HepG2 (cell line): ENCODE measurements around the gene PEAK3. TPM values are rescaled to one million over a fixed set of nuclear protein-coding genes. Genes with fewer than 3 reads are reported as not detected.

ENCODE experiments used
- ATAC-seq: fragments of 200-7000 bp; cut with Tn5 transposase; 3 replicates; pipeline ENCODE4 v1.9.1; 2020; ENCODE audit warnings: mild to moderate bottlenecking, moderate library complexity
- BruUV-seq: library from RNA; stranded (reverse); fragments of 400-500 nt; replicated peaks from 2 replicates; lab custom pipeline; 2021; lab: Mats Ljungman, UMichigan
- CTCF ChIA-PET: fragments of 300-600 bp; formaldehyde crosslinking; extraction: SDS; loops from one replicate; lab custom pipeline; 2021; ENCODE audit warnings: low total read pairs, inconsistent platforms, low intra/inter-chr PET ratio; lab: Yijun Ruan, JAX
- POLR2A ChIA-PET: fragments of 350-600 bp; sonication (Branson Sonifier 250); formaldehyde crosslinking; loops from one replicate; lab custom pipeline; 2020; ENCODE audit warnings: antibody characterized with exemption, inconsistent platforms; lab: Yijun Ruan, JAX
- DNase-seq: peaks from one replicate; pipeline ENCODE4 v3.0.0-alpha.2; 2015; ENCODE audit warnings: low spot score
- FAIRE-seq: peaks from 3 replicates; lab custom pipeline; 2011; peaks lifted over from hg19 to GRCh38; lab: Jason Lieb, UNC
- H2AFZ ChIP-seq: one replicate; pipeline ENCODE4 v1.6.1; 2011; ENCODE audit warnings: low read length, inconsistent platforms
- H3K27ac ChIP-seq: fragments of 300-600 bp; 3 replicates; pipeline ENCODE4 v1.8.0; 2011; ENCODE audit warnings: mixed run types, mild to moderate bottlenecking, mixed read lengths, low read length, inconsistent platforms; ENCODE audit not compliant: insufficient read depth; ENCODE audit errors: extremely low read length
- H3K27me3 ChIP-seq, 2 experiments: fragments of 200-600 bp in 1 of 2; 2 replicates in 1 of 2; 3 replicates in 1 of 2; pipeline versions ENCODE4 v1.6.0 to v1.8.0; 2011; ENCODE audit warnings: low read length in 2 of 2, mild to moderate bottlenecking in 2 of 2, moderate library complexity in 2 of 2, inconsistent platforms in 1 of 2; ENCODE audit not compliant: insufficient read depth in 2 of 2, control insufficient read depth in 1 of 2
- H3K36me3 ChIP-seq, 2 experiments: fragments of 200-600 bp in 1 of 2; replicated peaks in 1 of 2; 2 replicates in 1 of 2; 3 replicates in 1 of 2; pipeline versions ENCODE4 v1.5.1 to v1.8.0; 2011; ENCODE audit warnings: low read length in 2 of 2, inconsistent platforms in 1 of 2; ENCODE audit not compliant: insufficient read depth in 2 of 2, control insufficient read depth in 1 of 2
- H3K4me1 ChIP-seq: 2 replicates; pipeline ENCODE4 v1.5.1; 2012; ENCODE audit warnings: low read length, inconsistent platforms; ENCODE audit not compliant: insufficient read depth
- H3K4me2 ChIP-seq: 2 replicates; pipeline ENCODE4 v1.6.0; 2011; ENCODE audit warnings: low read depth, low read length, inconsistent platforms
- H3K4me3 ChIP-seq, 3 experiments: fragments of 200-600 bp in 1 of 3; sonication (generic), shearing (Covaris generic) in 1 of 3; replicated peaks in 1 of 3; 2 replicates each; pipeline ENCODE4 v1.5.1; 2011 to 2016; ENCODE audit warnings: low read length in 3 of 3, inconsistent platforms in 2 of 3, low read depth in 2 of 3, mild to moderate bottlenecking in 2 of 3, control low read depth in 1 of 3, mixed read lengths in 1 of 3; ENCODE audit not compliant: insufficient read depth in 1 of 3
- H3K79me2 ChIP-seq: one replicate; pipeline ENCODE4 v1.6.1; 2011; ENCODE audit warnings: low read length, inconsistent platforms; ENCODE audit not compliant: insufficient read depth
- H3K9ac ChIP-seq: 2 replicates; pipeline ENCODE4 v1.6.0; 2011; ENCODE audit warnings: mild to moderate bottlenecking, low read depth, low read length, inconsistent platforms; ENCODE audit not compliant: insufficient read depth
- H3K9me3 ChIP-seq: 2 replicates; pipeline ENCODE4 v1.5.1; 2012; ENCODE audit warnings: mild to moderate bottlenecking, low read length
- H4K20me1 ChIP-seq: 2 replicates; pipeline ENCODE4 v1.6.0; 2011; ENCODE audit warnings: inconsistent platforms, mild to moderate bottlenecking, low read length, moderate library complexity; ENCODE audit not compliant: insufficient read depth
- SRSF4 ChIP-seq: fragments of 200-400 bp; formaldehyde crosslinking; IDR thresholded peaks from one replicate; pipeline ENCODE4 v1.6.1; 2018; ENCODE audit warnings: mild to moderate bottlenecking, low read depth, low read length, moderate library complexity; ENCODE audit not compliant: poor library complexity, severe bottlenecking
- ZBTB10 ChIP-seq: sonication (generic); formaldehyde crosslinking; IDR thresholded peaks from 2 replicates; pipeline ENCODE4 v1.4.0; 2020; ENCODE audit warnings: missing genetic modification reagents, borderline replicate concordance
- ZBTB40 ChIP-seq, 2 experiments: fragments of 450-650 bp in 1 of 2; sonication (generic) in 1 of 2; formaldehyde crosslinking in 1 of 2; IDR thresholded peaks; 2 replicates each; pipeline versions ENCODE4 v1.6.1 to v1.8.0; 2016 to 2022; ENCODE audit warnings: antibody characterized with exemption in 1 of 2, mild to moderate bottlenecking in 1 of 2, missing genetic modification reagents in 1 of 2
- ZFX ChIP-seq: sonication (generic); formaldehyde crosslinking; IDR thresholded peaks from 2 replicates; pipeline ENCODE4 v1.4.0; 2020; ENCODE audit warnings: mild to moderate bottlenecking, low read depth, missing genetic modification reagents, moderate library complexity
- ZNF441 ChIP-seq: sonication (generic); formaldehyde crosslinking; IDR thresholded peaks from 2 replicates; pipeline ENCODE4 v1.7.0; 2021; ENCODE audit warnings: missing genetic modification reagents, borderline replicate concordance
- WGBS: methylation state at CpG from one replicate; pipeline ENCODE4 v1.1.6; 2017; ENCODE audit warnings: low lambda C conversion rate; 5-methylcytosine and 5-hydroxymethylcytosine counted together
- in situ Hi-C: cut with HindIII; loops from 2 replicates; pipeline ENCODE4 v1.10.0; 2017; ENCODE audit warnings: low pct_unique_long_range_greater_than_20kb; ENCODE audit not compliant: extremely low pct_ligation_motif_present
- intact Hi-C: fragments of 100-400 bp; cut with micrococcal nuclease; formaldehyde crosslinking; loops from one replicate; pipeline ENCODE4 v1.10.0; 2022; ENCODE audit not compliant: unreplicated experiment
- polyA plus RNA-seq, 8 experiments: library from polyadenylated mRNA; depleted of rRNA in 3 of 8; stranded (reverse) in 7 of 8; unstranded in 1 of 8; fragments of >200 nt; fragmentation: Illumina TruSeq in 4 of 8; extraction: Trizol in 4 of 8; gene quantifications; 2 replicates each; pipeline versions ENCODE4 v1.2.1 to v1.2.3, GENCODE V29; 2011 to 2016; ENCODE audit warnings: low read depth in 4 of 8, missing spikeins in 1 of 8, mixed read lengths in 1 of 8; ENCODE audit not compliant: insufficient read depth in 1 of 8
- total RNA-seq, 5 experiments: library from RNA; depleted of rRNA; stranded (reverse); fragments of >200 nt; fragmentation: Illumina TruSeq; extraction: Trizol; gene quantifications; 2 replicates each; pipeline ENCODE4 v1.2.3, GENCODE V29; 2016; ENCODE audit warnings: low read depth in 1 of 5

PEAK3 gene
- total and polyA plus RNA-seq, 2 of the 13 experiments (the other 11 are each of a cell fraction or from before 2014, with no cell fraction given) = not detected

GRCh38 chr19:2305452-2306280 is 23.7 kb upstream of the PEAK3 start:
- Histone ChIP-seq H3K9ac (no peak overlapping the region), H3K9me3 (no peaks in the 10 kb centered on the region), H2AFZ (no peak overlapping the region), H3K36me3 (no peaks in the 10 kb centered on the region), H3K27me3 (peaks cover 9 to 72% of the 10 kb centered on the region in 2 experiments), H3K4me3 (no peak overlapping the region), H4K20me1 (no peaks in the 10 kb centered on the region), H3K79me2 (no peaks in the 10 kb centered on the region), H3K27ac (no peak overlapping the region), H3K4me1 (peaks cover 32% of the 10 kb centered on the region), H3K4me2 (no peak overlapping the region)
- in situ Hi-C loops (no loop called here), intact Hi-C loops (no loop called here)
- WGBS = 35% methylated on average over 11 of the region's 19 CpGs
- POLR2A ChIA-PET = interaction anchor here (0.6 kb wide), 1 partner anchor 79 kb away, joined by 4 read pairs; no protein-coding TSS in a partner anchor
- no TSS peak for BruUV-seq
- CTCF ChIA-PET = no interaction called here
- TF ChIP-seq SRSF4 (no peak), ZBTB40 (IDR thresholded peaks at IDR 0.05) (no peak), ZBTB40 (CRISPR knock-in tag; IDR thresholded peaks at IDR 0.05) (peak; percentile 56; the same call in 1 of the 2 replicates), ZFX (CRISPR knock-in tag) (no peak), ZBTB10 (CRISPR knock-in tag) (no peak), ZNF441 (CRISPR knock-in tag) (no peak)
- ATAC-seq (no peak; the same call in 2 of the 3 replicates), FAIRE-seq (no peak), DNase-seq (no peak)
